OCI-LY1 (cell line): Measurements from ENCODE around the gene RAD51D.

Experiments used
- H2AFZ ChIP-seq: fragments of 200-600 bp; sonication (generic), shearing (Covaris generic); 2 replicates; pipeline ENCODE4 v1.6.0; 2014; ENCODE audit warnings: antibody characterized with exemption, mild to moderate bottlenecking, low read length
- H3F3A ChIP-seq: fragments of 200-600 bp; sonication (generic), shearing (Covaris generic); 2 replicates; pipeline ENCODE4 v1.6.0; 2014; ENCODE audit warnings: mild to moderate bottlenecking, antibody characterized with exemption, low read length, moderate library complexity; ENCODE audit not compliant: insufficient read depth
- H3K27ac ChIP-seq: fragments of 200-600 bp; sonication (generic); 2 replicates; pipeline ENCODE4 v1.5.1; 2014; ENCODE audit warnings: low read length, mixed run types, mild to moderate bottlenecking, low read depth; ENCODE audit not compliant: poor library complexity, severe bottlenecking
- H3K27me3 ChIP-seq: fragments of 200-600 bp; sonication (generic); 2 replicates; pipeline ENCODE4 v1.6.0; 2014; ENCODE audit warnings: antibody characterized with exemption, mild to moderate bottlenecking, low read length, moderate library complexity; ENCODE audit not compliant: insufficient read depth
- H3K36me3 ChIP-seq: fragments of 200-600 bp; sonication (generic); 2 replicates; pipeline ENCODE4 v1.6.1; 2014; ENCODE audit warnings: mild to moderate bottlenecking, antibody characterized with exemption, low read length, moderate library complexity, mixed read lengths; ENCODE audit not compliant: insufficient read depth
- H3K4me1 ChIP-seq: fragments of 200-600 bp; sonication (generic); 2 replicates; pipeline ENCODE4 v1.5.1; 2014; ENCODE audit warnings: mild to moderate bottlenecking, low read length, moderate library complexity; ENCODE audit not compliant: insufficient read depth, severe bottlenecking
- H3K4me2 ChIP-seq: fragments of 200-600 bp; sonication (generic), shearing (Covaris generic); 2 replicates; pipeline ENCODE4 v1.6.1; 2014; ENCODE audit warnings: low read length
- H3K4me3 ChIP-seq: fragments of 200-600 bp; sonication (generic); 2 replicates; pipeline ENCODE4 v1.5.1; 2014; ENCODE audit warnings: low read length, low read depth, mild to moderate bottlenecking, mixed read lengths; ENCODE audit not compliant: poor library complexity, severe bottlenecking
- H3K79me2 ChIP-seq: fragments of 200-600 bp; shearing (Covaris generic); 2 replicates; pipeline ENCODE4 v1.6.1; 2016; ENCODE audit warnings: mixed run types, low read length, mixed read lengths; ENCODE audit not compliant: insufficient read depth
- H3K9ac ChIP-seq: fragments of 200-600 bp; sonication (generic), shearing (Covaris generic); 2 replicates; pipeline ENCODE4 v1.6.1; 2014; ENCODE audit warnings: mild to moderate bottlenecking, low read length, mixed read lengths
- H3K9me2 ChIP-seq: fragments of 200-600 bp; sonication (generic), shearing (Covaris generic); 2 replicates; pipeline ENCODE4 v1.6.1; 2014; ENCODE audit warnings: low read depth, mild to moderate bottlenecking, low read length, mixed read lengths
- H3K9me3 ChIP-seq: fragments of 200-600 bp; shearing (Covaris generic); 2 replicates; pipeline ENCODE4 v1.6.1; 2014; ENCODE audit warnings: low read length, mixed read lengths
- H4K20me1 ChIP-seq: fragments of 200-600 bp; sonication (generic), shearing (Covaris generic); 2 replicates; pipeline ENCODE4 v1.6.0; 2016; ENCODE audit warnings: mild to moderate bottlenecking, low read length; ENCODE audit not compliant: insufficient read depth
- EZH2 ChIP-seq: fragments of 200-600 bp; sonication (generic), shearing (Covaris generic); IDR thresholded peaks from 2 replicates; pipeline ENCODE4 v1.8.0; 2017; ENCODE audit warnings: borderline replicate concordance, mixed run types, mild to moderate bottlenecking, antibody characterized with exemption, low read length, moderate library complexity, mixed read lengths
- TF ChIP-seq, protein P1 (sequence below): fragments of 200-600 bp; sonication (generic), shearing (Covaris generic); IDR thresholded peaks from 2 replicates; pipeline ENCODE4 v1.5.1; 2017; ENCODE audit warnings: mild to moderate bottlenecking, antibody characterized with exemption, low read length, moderate library complexity, mixed read lengths

RAD51D gene

DNA sequence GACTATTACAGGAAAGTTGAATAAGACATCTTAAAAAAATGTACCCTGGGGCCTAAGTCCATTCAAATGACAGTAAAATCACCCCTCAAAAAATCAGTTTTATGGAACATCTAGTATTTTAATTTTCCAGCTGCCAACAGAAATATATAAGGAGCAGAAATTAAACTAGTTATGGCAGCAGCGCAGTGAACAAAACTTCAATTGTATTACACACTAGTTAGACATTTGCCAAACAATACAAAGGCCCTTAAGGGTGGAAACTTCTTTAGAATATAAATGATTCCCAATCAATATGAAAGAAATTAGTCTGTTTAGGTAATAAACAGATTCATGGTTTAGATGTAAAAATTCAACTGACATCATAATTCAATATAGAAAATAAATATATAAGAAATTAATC lies 38.0 kb downstream of the RAD51D start:
- H3K4me2 ChIP-seq, result no peak overlapping the region
- H4K20me1 ChIP-seq, result no peaks in the 10 kb centered on the region
- H3K9me2 ChIP-seq, result no peaks in the 10 kb centered on the region
- H3K79me2 ChIP-seq, result no peaks in the 10 kb centered on the region
- no peaks in the 10 kb centered on the region for H3F3A ChIP-seq
- no peaks in the 10 kb centered on the region for H3K27me3 ChIP-seq
- H2AFZ ChIP-seq, result no peak overlapping the region
- no peak overlapping the region for H3K27ac ChIP-seq
- peaks cover 5% of the 10 kb centered on the region for H3K4me1 ChIP-seq
- no peaks in the 10 kb centered on the region for H3K9me3 ChIP-seq
- no peak overlapping the region for H3K4me3 ChIP-seq
- H3K36me3 ChIP-seq, result no peaks in the 10 kb centered on the region
- no peak overlapping the region for H3K9ac ChIP-seq
- TF ChIP-seq, protein P1, sequence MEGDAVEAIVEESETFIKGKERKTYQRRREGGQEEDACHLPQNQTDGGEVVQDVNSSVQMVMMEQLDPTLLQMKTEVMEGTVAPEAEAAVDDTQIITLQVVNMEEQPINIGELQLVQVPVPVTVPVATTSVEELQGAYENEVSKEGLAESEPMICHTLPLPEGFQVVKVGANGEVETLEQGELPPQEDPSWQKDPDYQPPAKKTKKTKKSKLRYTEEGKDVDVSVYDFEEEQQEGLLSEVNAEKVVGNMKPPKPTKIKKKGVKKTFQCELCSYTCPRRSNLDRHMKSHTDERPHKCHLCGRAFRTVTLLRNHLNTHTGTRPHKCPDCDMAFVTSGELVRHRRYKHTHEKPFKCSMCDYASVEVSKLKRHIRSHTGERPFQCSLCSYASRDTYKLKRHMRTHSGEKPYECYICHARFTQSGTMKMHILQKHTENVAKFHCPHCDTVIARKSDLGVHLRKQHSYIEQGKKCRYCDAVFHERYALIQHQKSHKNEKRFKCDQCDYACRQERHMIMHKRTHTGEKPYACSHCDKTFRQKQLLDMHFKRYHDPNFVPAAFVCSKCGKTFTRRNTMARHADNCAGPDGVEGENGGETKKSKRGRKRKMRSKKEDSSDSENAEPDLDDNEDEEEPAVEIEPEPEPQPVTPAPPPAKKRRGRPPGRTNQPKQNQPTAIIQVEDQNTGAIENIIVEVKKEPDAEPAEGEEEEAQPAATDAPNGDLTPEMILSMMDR, result no peak
- no peak for TF ChIP-seq EZH2

DNA sequence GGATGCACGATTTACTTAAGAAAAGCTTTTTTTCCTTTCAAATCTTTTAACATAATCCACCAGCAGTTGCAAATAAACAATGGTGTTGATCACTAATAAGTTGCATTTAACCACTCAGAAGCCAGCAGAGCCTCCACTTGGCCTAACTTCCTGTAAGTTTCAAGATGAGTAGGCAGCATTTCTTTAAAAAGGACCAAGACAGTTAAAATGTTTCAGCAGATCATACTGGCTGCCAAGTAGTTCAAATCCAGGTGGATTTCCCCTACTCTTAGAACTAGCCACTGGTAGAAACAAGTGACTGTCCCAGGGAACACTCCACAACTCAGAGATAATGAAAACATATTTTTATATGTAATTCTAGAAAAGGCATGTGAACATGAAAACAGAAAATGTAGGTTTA lies 39.1 kb downstream of the RAD51D start:
- H3K4me1 ChIP-seq, result peaks cover 5% of the 10 kb centered on the region
- no peak overlapping the region for H3K4me2 ChIP-seq
- no peaks in the 10 kb centered on the region for H3K9me3 ChIP-seq
- no peaks in the 10 kb centered on the region for H3K79me2 ChIP-seq
- H3K9ac ChIP-seq, result no peak overlapping the region
- no peaks in the 10 kb centered on the region for H3K9me2 ChIP-seq
- no peak overlapping the region for H3K27ac ChIP-seq
- H3K36me3 ChIP-seq, result no peaks in the 10 kb centered on the region
- no peaks in the 10 kb centered on the region for H3F3A ChIP-seq
- no peak overlapping the region for H2AFZ ChIP-seq
- TF ChIP-seq EZH2, result no peak
- TF ChIP-seq, protein P1, result no peak
- H3K27me3 ChIP-seq, result no peaks in the 10 kb centered on the region
- no peak overlapping the region for H3K4me3 ChIP-seq
- no peaks in the 10 kb centered on the region for H4K20me1 ChIP-seq

DNA sequence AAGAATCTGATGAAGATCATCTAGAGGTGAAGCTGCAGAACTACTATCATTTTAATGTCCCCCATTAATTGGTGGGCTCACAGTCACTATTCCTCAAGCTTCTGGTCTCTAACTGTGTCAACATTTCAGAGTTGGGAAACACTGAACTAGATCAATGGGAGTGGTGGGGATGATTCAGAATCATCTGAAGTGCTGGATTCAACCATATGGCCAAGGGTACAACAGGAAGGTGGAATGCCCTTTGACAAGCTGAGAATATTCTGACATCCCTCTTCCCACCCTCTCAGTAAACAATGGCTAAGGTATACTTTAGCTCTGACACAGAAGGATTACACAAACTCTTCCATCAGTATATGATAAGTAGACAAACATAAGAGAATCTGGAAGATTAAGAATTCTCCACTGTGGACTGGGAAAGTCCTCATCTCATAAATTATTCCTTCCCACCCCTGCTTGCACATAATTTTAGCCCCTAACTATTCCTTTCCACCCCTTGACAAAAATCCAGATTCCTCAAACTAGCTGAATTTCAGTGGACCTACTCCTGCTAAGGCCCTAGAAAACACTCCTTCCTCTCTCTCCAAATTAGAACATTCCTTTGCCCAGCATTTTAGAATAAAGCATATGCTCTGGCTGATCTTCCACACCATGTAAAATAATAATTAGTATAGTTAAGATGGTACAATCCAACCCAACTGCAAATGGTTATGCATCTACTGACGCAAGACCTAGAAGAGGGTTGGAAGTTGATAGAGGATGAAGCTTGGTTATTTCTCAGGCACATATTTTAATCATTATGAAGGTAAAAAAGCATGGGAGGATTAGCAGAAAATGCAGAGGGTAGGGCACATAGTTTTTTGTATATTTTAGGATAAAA lies 39.9 kb downstream of the RAD51D start:
- Histone ChIP-seq H3K4me2 (no peak overlapping the region), H3K4me3 (no peak overlapping the region), H3K9ac (no peak overlapping the region), H3F3A (no peaks in the 10 kb centered on the region), H3K27me3 (no peaks in the 10 kb centered on the region), H3K4me1 (peaks cover 5% of the 10 kb centered on the region), H3K9me3 (no peaks in the 10 kb centered on the region), H2AFZ (no peak overlapping the region), H4K20me1 (no peaks in the 10 kb centered on the region), H3K36me3 (no peaks in the 10 kb centered on the region), H3K9me2 (no peaks in the 10 kb centered on the region), H3K79me2 (no peaks in the 10 kb centered on the region), H3K27ac (no peak overlapping the region)
- TF ChIP-seq, protein P1, result no peak
- no peak for TF ChIP-seq EZH2
